SK-N-SH (cell line): Measurements from ENCODE around the gene CKB.

ENCODE experiments used
- EZH2phosphoT487 ChIP-seq: fragments of 200-600 bp; sonication (generic); IDR thresholded peaks from 2 replicates; pipeline ENCODE4 v1.6.1; 2017; ENCODE audit warnings: low read depth, mixed run types, mild to moderate bottlenecking, antibody characterized with exemption, moderate library complexity, borderline replicate concordance
- FOSL2 ChIP-seq: IDR thresholded peaks from 2 replicates; pipeline ENCODE4 v1.4.0; 2012; ENCODE audit warnings: low read depth, mild to moderate bottlenecking, moderate library complexity, borderline replicate concordance
- GABPA ChIP-seq: IDR thresholded peaks from 2 replicates; pipeline ENCODE4 v1.4.0; 2012; ENCODE audit warnings: low read depth, mild to moderate bottlenecking
- JUND ChIP-seq: IDR thresholded peaks from 2 replicates; pipeline ENCODE4 v1.4.0; 2012
- MAX ChIP-seq: IDR thresholded peaks from 2 replicates; pipeline ENCODE4 v1.4.0; 2012; ENCODE audit warnings: low read depth
- REST ChIP-seq: IDR thresholded peaks from 2 replicates; pipeline ENCODE4 v1.6.1; 2012; ENCODE audit warnings: mild to moderate bottlenecking, low read depth, low read length, moderate library complexity
- RXRA ChIP-seq: IDR thresholded peaks from 2 replicates; pipeline ENCODE4 v1.4.0; 2012; ENCODE audit warnings: low read depth, mild to moderate bottlenecking, borderline replicate concordance
- TCF12 ChIP-seq: IDR thresholded peaks from 2 replicates; pipeline ENCODE4 v1.4.0; 2012
- ZBTB33 ChIP-seq: IDR thresholded peaks from 2 replicates; pipeline ENCODE4 v1.4.0; 2012; ENCODE audit warnings: low read depth, borderline replicate concordance
- TF ChIP-seq, protein P1 (sequence below): fragments of 200-600 bp; sonication (generic); IDR thresholded peaks from 2 replicates; pipeline ENCODE4 v1.6.1; 2017; ENCODE audit warnings: antibody characterized with exemption, mild to moderate bottlenecking, moderate library complexity

DNA sequence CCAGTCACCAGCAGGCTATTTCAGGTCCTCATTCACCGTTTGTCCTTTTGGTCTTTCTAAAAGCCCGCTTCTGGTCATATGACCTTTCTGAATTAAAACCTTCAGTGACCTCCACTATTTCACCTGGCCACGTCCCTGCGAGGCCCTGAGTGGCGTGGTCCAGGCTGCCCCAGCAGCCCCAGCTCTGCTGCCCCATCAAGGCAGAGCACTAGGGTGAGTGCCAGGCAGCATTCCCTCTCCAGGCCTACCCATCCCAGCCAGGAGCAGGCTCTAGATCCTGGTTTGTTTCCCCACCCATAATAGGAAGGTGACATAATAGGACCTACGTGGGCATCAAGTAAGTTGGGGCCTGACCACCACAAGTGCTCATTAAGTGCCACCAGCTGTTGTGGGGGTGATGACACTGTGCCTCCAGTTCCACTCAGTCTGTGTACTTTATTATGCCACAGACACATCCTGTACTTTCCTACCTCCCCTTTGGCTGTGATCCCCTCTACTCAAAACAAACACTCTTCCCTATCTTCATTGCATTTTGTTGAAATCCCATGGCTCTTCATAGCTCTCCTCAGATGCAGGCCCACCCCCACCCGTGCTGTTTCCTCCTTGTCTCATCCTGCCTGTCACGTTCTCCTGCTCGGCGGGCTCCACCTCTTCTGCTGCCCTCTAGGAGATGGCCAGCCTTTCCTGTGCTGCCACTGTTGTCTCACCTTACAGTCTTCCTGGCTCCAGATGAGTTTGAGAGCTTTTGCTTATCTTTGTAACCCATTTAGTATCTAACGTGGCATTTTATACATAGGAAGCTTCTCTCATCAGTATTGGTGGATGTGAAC is 21.4 kb downstream of the CKB start:
- TF ChIP-seq MAX (no peak), RXRA (no peak), GABPA (no peak), JUND (no peak), ZBTB33 (no peak), REST (no peak), TCF12 (no peak), FOSL2 (no peak), EZH2phosphoT487 (no peak)
- TF ChIP-seq, protein P1, sequence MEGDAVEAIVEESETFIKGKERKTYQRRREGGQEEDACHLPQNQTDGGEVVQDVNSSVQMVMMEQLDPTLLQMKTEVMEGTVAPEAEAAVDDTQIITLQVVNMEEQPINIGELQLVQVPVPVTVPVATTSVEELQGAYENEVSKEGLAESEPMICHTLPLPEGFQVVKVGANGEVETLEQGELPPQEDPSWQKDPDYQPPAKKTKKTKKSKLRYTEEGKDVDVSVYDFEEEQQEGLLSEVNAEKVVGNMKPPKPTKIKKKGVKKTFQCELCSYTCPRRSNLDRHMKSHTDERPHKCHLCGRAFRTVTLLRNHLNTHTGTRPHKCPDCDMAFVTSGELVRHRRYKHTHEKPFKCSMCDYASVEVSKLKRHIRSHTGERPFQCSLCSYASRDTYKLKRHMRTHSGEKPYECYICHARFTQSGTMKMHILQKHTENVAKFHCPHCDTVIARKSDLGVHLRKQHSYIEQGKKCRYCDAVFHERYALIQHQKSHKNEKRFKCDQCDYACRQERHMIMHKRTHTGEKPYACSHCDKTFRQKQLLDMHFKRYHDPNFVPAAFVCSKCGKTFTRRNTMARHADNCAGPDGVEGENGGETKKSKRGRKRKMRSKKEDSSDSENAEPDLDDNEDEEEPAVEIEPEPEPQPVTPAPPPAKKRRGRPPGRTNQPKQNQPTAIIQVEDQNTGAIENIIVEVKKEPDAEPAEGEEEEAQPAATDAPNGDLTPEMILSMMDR: no peak
